GM12873 (cell line): ENCODE results near the gene ADSS1.

Source experiments
- CTCF ChIP-seq: IDR thresholded peaks from 2 replicates; pipeline ENCODE4 v1.5.1; 2012; ENCODE audit warnings: low read depth, mild to moderate bottlenecking, moderate library complexity, low read length, control low read depth; ENCODE audit not compliant: insufficient read depth; ENCODE audit errors: missing control alignments

Gene ADSS1

GRCh38 chr14:104693482-104694431, 30.3 kb upstream of the ADSS1 start:
- TF ChIP-seq CTCF = no peak

- no peak for TF ChIP-seq CTCF
Measured at GRCh38 chr14:104694475-104694950, 29.5 kb upstream of the ADSS1 start.

GRCh38 chr14:104694991-104695659, 28.9 kb upstream of the ADSS1 start:
- no peak for TF ChIP-seq CTCF

- TF ChIP-seq CTCF = no peak
Measured at GRCh38 chr14:104695660-104696000, 28.4 kb upstream of the ADSS1 start.

GRCh38 chr14:104696671-104697316, 27.2 kb upstream of the ADSS1 start:
- no peak for TF ChIP-seq CTCF

- TF ChIP-seq CTCF = no peak
Measured at GRCh38 chr14:104697317-104697703, 26.7 kb upstream of the ADSS1 start.
